HepG2 (cell line): ENCODE measurements around the gene CCL23. TPM values are rescaled to one million over a fixed set of nuclear protein-coding genes. Genes with fewer than 3 reads are reported as not detected.

ENCODE experiments used
- DNMT1 ChIP-seq: sonication (generic); formaldehyde crosslinking; IDR thresholded peaks from 2 replicates; pipeline ENCODE4 v1.5.1; 2020; ENCODE audit warnings: mild to moderate bottlenecking, missing genetic modification reagents
- GABPB1 ChIP-seq: IDR thresholded peaks from 2 replicates; pipeline ENCODE4 v1.6.1; 2016; ENCODE audit warnings: mild to moderate bottlenecking, missing genetic modification reagents, moderate library complexity, missing compliant biosample characterization
- KMT2A ChIP-seq: sonication (generic); formaldehyde crosslinking; IDR thresholded peaks from 2 replicates; pipeline ENCODE4 v1.4.0; 2020; ENCODE audit warnings: missing genetic modification reagents
- NR2C2 ChIP-seq: sonication (generic); formaldehyde crosslinking; IDR thresholded peaks from 2 replicates; pipeline ENCODE4 v1.4.0; 2020; ENCODE audit warnings: missing genetic modification reagents, mild to moderate bottlenecking, moderate library complexity, borderline replicate concordance
- SNAI1 ChIP-seq: sonication (generic); formaldehyde crosslinking; IDR thresholded peaks from 2 replicates; pipeline ENCODE4 v1.5.0; 2020; ENCODE audit warnings: mild to moderate bottlenecking, missing genetic modification reagents, borderline replicate concordance
- SRY ChIP-seq: sonication (generic); formaldehyde crosslinking; IDR thresholded peaks from 2 replicates; pipeline ENCODE4 v1.8.0; 2022; ENCODE audit warnings: mild to moderate bottlenecking, missing genetic modification reagents
- TP53 ChIP-seq: sonication (generic); formaldehyde crosslinking; conservative IDR thresholded peaks from 2 replicates; pipeline ENCODE4 v1.4.0; 2020; ENCODE audit warnings: missing genetic modification reagents
- polyA plus RNA-seq, 8 experiments: library from polyadenylated mRNA; depleted of rRNA in 3 of 8; stranded (reverse) in 7 of 8; unstranded in 1 of 8; fragments of >200 nt; fragmentation: Illumina TruSeq in 4 of 8; extraction: Trizol in 4 of 8; gene quantifications; 2 replicates each; pipeline versions ENCODE4 v1.2.1 to v1.2.3, GENCODE V29; 2011 to 2016; ENCODE audit warnings: low read depth in 4 of 8, missing spikeins in 1 of 8, mixed read lengths in 1 of 8; ENCODE audit not compliant: insufficient read depth in 1 of 8
- total RNA-seq, 5 experiments: library from RNA; depleted of rRNA; stranded (reverse); fragments of >200 nt; fragmentation: Illumina TruSeq; extraction: Trizol; gene quantifications; 2 replicates each; pipeline ENCODE4 v1.2.3, GENCODE V29; 2016; ENCODE audit warnings: low read depth in 1 of 5
- TF ChIP-seq, protein P1 (sequence below): sonication (generic); formaldehyde crosslinking; IDR thresholded peaks from 2 replicates; pipeline ENCODE4 v1.4.0; 2020; ENCODE audit warnings: mild to moderate bottlenecking, missing genetic modification reagents, borderline replicate concordance
- TF ChIP-seq, protein P2 (sequence below): fragments of 450-650 bp; IDR thresholded peaks from 2 replicates; pipeline ENCODE4 v1.6.1; 2016
- TF ChIP-seq, protein P3 (sequence below): sonication (generic); formaldehyde crosslinking; IDR thresholded peaks from 2 replicates; pipeline ENCODE4 v1.4.0; 2020; ENCODE audit warnings: missing genetic modification reagents, borderline replicate concordance
- TF ChIP-seq, protein P4 (sequence below): sonication (generic); formaldehyde crosslinking; conservative IDR thresholded peaks from 2 replicates; pipeline ENCODE4 v1.8.0; 2022; ENCODE audit warnings: low read depth, missing genetic modification reagents
- TF ChIP-seq, protein P5 (sequence below): sonication (generic); formaldehyde crosslinking; IDR thresholded peaks from 2 replicates; pipeline ENCODE4 v1.5.1; 2020; ENCODE audit warnings: mild to moderate bottlenecking, missing genetic modification reagents, borderline replicate concordance
- TF ChIP-seq, protein P6 (sequence below): sonication (generic); formaldehyde crosslinking; IDR thresholded peaks from 2 replicates; pipeline ENCODE4 v1.4.0; 2020; ENCODE audit warnings: missing genetic modification reagents
- TF ChIP-seq, protein P7 (sequence below): sonication (generic); formaldehyde crosslinking; IDR thresholded peaks from 2 replicates; pipeline ENCODE4 v1.4.0; 2020; ENCODE audit warnings: missing genetic modification reagents

Gene CCL23
- total and polyA plus RNA-seq, 2 of the 13 experiments (the other 11 are each of a cell fraction or from before 2014, with no cell fraction given) = not detected

DNA sequence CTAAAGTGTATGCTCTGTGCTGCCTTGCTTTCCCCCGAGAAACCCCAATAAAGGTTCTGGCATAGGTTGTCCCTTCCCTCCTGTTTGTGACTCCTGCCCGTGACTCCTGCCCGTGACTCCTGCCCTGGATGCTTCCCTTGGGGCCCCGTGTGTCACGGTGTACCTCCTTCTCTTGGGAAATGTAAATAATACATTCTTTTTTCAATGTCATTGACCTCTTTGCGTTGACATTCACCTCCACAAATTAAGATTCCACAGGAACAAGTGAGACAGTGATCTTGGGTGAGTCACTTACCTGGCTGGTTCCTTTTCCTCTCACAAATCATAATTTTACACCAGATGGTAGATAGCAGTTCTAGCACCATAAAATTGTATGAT is 17.1 kb downstream of the CCL23 start (continued):
- TF ChIP-seq, protein P1, sequence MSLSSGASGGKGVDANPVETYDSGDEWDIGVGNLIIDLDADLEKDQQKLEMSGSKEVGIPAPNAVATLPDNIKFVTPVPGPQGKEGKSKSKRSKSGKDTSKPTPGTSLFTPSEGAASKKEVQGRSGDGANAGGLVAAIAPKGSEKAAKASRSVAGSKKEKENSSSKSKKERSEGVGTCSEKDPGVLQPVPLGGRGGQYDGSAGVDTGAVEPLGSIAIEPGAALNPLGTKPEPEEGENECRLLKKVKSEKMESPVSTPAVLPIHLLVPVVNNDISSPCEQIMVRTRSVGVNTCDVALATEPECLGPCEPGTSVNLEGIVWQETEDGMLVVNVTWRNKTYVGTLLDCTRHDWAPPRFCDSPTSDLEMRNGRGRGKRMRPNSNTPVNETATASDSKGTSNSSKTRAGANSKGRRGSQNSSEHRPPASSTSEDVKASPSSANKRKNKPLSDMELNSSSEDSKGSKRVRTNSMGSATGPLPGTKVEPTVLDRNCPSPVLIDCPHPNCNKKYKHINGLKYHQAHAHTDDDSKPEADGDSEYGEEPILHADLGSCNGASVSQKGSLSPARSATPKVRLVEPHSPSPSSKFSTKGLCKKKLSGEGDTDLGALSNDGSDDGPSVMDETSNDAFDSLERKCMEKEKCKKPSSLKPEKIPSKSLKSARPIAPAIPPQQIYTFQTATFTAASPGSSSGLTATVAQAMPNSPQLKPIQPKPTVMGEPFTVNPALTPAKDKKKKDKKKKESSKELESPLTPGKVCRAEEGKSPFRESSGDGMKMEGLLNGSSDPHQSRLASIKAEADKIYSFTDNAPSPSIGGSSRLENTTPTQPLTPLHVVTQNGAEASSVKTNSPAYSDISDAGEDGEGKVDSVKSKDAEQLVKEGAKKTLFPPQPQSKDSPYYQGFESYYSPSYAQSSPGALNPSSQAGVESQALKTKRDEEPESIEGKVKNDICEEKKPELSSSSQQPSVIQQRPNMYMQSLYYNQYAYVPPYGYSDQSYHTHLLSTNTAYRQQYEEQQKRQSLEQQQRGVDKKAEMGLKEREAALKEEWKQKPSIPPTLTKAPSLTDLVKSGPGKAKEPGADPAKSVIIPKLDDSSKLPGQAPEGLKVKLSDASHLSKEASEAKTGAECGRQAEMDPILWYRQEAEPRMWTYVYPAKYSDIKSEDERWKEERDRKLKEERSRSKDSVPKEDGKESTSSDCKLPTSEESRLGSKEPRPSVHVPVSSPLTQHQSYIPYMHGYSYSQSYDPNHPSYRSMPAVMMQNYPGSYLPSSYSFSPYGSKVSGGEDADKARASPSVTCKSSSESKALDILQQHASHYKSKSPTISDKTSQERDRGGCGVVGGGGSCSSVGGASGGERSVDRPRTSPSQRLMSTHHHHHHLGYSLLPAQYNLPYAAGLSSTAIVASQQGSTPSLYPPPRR (CRISPR knock-in tag) = peak; percentile 67; the same call in 1 of the 2 replicates
- TF ChIP-seq SRY (CRISPR knock-in tag) = no peak
- no peak for TF ChIP-seq TP53
- no peak for TF ChIP-seq SNAI1 (CRISPR knock-in tag)
- no peak for TF ChIP-seq GABPB1
- no peak for TF ChIP-seq NR2C2 (CRISPR knock-in tag)
- TF ChIP-seq, protein P2, sequence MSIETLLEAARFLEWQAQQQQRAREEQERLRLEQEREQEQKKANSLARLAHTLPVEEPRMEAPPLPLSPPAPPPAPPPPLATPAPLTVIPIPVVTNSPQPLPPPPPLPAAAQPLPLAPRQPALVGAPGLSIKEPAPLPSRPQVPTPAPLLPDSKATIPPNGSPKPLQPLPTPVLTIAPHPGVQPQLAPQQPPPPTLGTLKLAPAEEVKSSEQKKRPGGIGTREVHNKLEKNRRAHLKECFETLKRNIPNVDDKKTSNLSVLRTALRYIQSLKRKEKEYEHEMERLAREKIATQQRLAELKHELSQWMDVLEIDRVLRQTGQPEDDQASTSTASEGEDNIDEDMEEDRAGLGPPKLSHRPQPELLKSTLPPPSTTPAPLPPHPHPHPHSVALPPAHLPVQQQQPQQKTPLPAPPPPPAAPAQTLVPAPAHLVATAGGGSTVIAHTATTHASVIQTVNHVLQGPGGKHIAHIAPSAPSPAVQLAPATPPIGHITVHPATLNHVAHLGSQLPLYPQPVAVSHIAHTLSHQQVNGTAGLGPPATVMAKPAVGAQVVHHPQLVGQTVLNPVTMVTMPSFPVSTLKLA = no peak
- no peak for TF ChIP-seq DNMT1
- TF ChIP-seq, protein P3, sequence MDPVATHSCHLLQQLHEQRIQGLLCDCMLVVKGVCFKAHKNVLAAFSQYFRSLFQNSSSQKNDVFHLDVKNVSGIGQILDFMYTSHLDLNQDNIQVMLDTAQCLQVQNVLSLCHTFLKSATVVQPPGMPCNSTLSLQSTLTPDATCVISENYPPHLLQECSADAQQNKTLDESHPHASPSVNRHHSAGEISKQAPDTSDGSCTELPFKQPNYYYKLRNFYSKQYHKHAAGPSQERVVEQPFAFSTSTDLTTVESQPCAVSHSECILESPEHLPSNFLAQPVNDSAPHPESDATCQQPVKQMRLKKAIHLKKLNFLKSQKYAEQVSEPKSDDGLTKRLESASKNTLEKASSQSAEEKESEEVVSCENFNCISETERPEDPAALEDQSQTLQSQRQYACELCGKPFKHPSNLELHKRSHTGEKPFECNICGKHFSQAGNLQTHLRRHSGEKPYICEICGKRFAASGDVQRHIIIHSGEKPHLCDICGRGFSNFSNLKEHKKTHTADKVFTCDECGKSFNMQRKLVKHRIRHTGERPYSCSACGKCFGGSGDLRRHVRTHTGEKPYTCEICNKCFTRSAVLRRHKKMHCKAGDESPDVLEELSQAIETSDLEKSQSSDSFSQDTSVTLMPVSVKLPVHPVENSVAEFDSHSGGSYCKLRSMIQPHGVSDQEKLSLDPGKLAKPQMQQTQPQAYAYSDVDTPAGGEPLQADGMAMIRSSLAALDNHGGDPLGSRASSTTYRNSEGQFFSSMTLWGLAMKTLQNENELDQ = no peak
- TF ChIP-seq, protein P4, sequence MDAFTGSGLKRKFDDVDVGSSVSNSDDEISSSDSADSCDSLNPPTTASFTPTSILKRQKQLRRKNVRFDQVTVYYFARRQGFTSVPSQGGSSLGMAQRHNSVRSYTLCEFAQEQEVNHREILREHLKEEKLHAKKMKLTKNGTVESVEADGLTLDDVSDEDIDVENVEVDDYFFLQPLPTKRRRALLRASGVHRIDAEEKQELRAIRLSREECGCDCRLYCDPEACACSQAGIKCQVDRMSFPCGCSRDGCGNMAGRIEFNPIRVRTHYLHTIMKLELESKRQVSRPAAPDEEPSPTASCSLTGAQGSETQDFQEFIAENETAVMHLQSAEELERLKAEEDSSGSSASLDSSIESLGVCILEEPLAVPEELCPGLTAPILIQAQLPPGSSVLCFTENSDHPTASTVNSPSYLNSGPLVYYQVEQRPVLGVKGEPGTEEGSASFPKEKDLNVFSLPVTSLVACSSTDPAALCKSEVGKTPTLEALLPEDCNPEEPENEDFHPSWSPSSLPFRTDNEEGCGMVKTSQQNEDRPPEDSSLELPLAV (CRISPR knock-in tag) = no peak
- TF ChIP-seq, protein P5, sequence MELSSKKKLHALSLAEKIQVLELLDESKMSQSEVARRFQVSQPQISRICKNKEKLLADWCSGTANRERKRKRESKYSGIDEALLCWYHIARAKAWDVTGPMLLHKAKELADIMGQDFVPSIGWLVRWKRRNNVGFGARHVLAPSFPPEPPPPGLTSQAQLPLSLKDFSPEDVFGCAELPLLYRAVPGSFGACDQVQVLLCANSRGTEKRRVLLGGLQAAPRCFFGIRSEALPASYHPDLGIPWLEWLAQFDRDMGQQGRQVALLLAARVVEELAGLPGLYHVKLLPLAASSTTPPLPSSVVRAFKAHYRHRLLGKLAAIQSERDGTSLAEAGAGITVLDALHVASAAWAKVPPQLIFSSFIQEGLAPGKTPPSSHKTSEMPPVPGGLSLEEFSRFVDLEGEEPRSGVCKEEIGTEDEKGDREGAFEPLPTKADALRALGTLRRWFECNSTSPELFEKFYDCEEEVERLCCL (CRISPR knock-in tag) = no peak
- TF ChIP-seq, protein P6, sequence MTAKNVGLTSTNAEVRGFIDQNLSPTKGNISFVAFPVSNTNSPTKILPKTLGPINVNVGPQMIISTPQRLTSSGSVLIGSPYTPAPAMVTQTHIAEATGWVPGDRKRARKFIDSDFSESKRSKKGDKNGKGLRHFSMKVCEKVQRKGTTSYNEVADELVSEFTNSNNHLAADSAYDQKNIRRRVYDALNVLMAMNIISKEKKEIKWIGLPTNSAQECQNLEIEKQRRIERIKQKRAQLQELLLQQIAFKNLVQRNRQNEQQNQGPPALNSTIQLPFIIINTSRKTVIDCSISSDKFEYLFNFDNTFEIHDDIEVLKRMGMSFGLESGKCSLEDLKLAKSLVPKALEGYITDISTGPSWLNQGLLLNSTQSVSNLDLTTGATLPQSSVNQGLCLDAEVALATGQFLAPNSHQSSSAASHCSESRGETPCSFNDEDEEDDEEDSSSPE (CRISPR knock-in tag) = no peak
- TF ChIP-seq KMT2A = no peak
- TF ChIP-seq, protein P7, sequence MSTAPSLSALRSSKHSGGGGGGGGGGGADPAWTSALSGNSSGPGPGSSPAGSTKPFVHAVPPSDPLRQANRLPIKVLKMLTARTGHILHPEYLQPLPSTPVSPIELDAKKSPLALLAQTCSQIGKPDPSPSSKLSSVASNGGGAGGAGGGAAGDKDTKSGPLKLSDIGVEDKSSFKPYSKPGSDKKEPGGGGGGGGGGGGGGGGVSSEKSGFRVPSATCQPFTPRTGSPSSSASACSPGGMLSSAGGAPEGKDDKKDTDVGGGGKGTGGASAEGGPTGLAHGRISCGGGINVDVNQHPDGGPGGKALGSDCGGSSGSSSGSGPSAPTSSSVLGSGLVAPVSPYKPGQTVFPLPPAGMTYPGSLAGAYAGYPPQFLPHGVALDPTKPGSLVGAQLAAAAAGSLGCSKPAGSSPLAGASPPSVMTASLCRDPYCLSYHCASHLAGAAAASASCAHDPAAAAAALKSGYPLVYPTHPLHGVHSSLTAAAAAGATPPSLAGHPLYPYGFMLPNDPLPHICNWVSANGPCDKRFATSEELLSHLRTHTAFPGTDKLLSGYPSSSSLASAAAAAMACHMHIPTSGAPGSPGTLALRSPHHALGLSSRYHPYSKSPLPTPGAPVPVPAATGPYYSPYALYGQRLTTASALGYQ (CRISPR knock-in tag) = peak; percentile 52; the same call in 1 of the 2 replicates
